HuH-7 (cell line): ENCODE measurements around the gene USP17L27.
"Not testable (repeated sequence)": the region's sequence is repeated elsewhere in the genome, so short reads cannot be mapped to it uniquely, and the experiment has no call there.

ENCODE experiments used
- DNase-seq: peaks from one replicate; pipeline ENCODE4 v3.0.0; 2011; ENCODE audit warnings: low spot score

Gene USP17L27, protein sequence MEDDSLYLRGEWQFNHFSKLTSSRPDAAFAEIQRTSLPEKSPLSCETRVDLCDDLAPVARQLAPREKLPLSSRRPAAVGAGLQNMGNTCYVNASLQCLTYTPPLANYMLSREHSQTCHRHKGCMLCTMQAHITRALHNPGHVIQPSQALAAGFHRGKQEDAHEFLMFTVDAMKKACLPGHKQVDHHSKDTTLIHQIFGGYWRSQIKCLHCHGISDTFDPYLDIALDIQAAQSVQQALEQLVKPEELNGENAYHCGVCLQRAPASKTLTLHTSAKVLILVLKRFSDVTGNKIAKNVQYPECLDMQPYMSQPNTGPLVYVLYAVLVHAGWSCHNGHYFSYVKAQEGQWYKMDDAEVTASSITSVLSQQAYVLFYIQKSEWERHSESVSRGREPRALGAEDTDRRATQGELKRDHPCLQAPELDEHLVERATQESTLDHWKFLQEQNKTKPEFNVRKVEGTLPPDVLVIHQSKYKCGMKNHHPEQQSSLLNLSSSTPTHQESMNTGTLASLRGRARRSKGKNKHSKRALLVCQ

DNA sequence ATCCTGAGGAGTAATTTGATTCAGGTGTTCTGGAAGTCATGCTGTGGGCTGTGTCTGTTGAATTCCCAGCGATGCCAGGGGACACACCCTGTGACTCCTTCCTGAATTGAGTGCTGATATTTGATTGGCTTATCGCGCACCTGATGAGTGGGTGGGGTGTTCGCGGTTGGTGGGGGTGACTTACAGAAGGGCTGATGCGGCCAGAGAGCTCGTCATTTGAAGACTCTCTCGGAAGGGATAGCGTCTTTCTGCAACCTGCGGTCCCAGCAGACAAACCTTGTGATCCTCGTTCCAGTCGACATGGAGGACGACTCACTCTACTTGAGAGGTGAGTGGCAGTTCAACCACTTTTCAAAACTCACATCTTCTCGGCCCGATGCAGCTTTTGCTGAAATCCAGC lies at the start of gene USP17L27:
USP17L27 (plus strand) TSS at position 301 of the 400 bp plus-strand sequence; CDS start at position 301, 0 bp downstream.
- not testable (repeated sequence) for DNase-seq

DNA sequence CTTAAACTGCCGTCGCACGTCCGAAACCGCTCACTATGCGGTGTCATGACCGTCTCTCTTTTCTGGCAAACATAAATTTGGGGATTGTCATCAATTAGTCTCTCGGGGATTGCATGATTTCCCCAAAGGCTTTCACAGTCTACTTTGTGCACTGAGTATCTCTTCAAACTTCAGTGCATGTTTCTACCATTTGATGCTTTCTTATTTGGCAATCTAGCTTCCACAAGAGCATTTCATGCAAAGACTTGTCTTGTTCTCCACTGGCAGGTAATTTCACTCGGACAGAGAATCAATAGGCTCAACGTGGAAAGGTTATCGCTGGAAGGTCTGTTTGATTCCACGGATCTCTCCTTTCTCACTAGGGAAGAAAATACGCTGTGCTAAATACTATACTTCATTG lies 19.8 kb upstream of the USP17L27 start:
- DNase-seq, result not testable (repeated sequence)

DNA sequence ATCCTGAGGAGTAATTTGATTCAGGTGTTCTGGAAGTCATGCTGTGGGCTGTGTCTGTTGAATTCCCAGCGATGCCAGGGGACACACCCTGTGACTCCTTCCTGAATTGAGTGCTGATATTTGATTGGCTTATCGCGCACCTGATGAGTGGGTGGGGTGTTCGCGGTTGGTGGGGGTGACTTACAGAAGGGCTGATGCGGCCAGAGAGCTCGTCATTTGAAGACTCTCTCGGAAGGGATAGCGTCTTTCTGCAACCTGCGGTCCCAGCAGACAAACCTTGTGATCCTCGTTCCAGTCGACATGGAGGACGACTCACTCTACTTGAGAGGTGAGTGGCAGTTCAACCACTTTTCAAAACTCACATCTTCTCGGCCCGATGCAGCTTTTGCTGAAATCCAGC lies 19.1 kb upstream of the USP17L27 start, which contains the start of gene USP17L24:
USP17L24 (plus strand) TSS at position 301 of the 400 bp plus-strand sequence; CDS start at position 301, 0 bp downstream.
- DNase-seq, result not testable (repeated sequence)

DNA sequence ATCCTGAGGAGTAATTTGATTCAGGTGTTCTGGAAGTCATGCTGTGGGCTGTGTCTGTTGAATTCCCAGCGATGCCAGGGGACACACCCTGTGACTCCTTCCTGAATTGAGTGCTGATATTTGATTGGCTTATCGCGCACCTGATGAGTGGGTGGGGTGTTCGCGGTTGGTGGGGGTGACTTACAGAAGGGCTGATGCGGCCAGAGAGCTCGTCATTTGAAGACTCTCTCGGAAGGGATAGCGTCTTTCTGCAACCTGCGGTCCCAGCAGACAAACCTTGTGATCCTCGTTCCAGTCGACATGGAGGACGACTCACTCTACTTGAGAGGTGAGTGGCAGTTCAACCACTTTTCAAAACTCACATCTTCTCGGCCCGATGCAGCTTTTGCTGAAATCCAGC lies 14.3 kb upstream of the USP17L27 start, which contains the start of gene USP17L25:
USP17L25 (plus strand) TSS at position 301 of the 400 bp plus-strand sequence; CDS start at position 301, 0 bp downstream.
- not testable (repeated sequence) for DNase-seq

- not testable (repeated sequence) for DNase-seq
Observed at GRCh38 chr4:9334358-9334757, 9.6 kb upstream of the USP17L27 start, which contains the start of gene USP17L26. TSS of gene USP17L26 (plus strand) at chr4:9334658. CDS start at chr4:9334658, 0 bp downstream.

- DNase-seq, result not testable (repeated sequence)
Observed at GRCh38 chr4:9339103-9339502, 4.8 kb upstream of the USP17L27 start, which contains the start of gene USP17L5. TSS of gene USP17L5 (plus strand) at chr4:9339403. CDS start at chr4:9339403, 0 bp downstream.

DNA sequence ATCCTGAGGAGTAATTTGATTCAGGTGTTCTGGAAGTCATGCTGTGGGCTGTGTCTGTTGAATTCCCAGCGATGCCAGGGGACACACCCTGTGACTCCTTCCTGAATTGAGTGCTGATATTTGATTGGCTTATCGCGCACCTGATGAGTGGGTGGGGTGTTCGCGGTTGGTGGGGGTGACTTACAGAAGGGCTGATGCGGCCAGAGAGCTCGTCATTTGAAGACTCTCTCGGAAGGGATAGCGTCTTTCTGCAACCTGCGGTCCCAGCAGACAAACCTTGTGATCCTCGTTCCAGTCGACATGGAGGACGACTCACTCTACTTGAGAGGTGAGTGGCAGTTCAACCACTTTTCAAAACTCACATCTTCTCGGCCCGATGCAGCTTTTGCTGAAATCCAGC lies 4.6 kb downstream of the USP17L27 start, which contains the start of gene USP17L28:
USP17L28 (plus strand) TSS at position 301 of the 400 bp plus-strand sequence; CDS start at position 301, 0 bp downstream.
- not testable (repeated sequence) for DNase-seq

- not testable (repeated sequence) for DNase-seq
Observed at GRCh38 chr4:9350866-9351265, 6.9 kb downstream of the USP17L27 start.

DNA sequence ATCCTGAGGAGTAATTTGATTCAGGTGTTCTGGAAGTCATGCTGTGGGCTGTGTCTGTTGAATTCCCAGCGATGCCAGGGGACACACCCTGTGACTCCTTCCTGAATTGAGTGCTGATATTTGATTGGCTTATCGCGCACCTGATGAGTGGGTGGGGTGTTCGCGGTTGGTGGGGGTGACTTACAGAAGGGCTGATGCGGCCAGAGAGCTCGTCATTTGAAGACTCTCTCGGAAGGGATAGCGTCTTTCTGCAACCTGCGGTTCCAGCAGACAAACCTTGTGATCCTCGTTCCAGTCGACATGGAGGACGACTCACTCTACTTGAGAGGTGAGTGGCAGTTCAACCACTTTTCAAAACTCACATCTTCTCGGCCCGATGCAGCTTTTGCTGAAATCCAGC lies 9.4 kb downstream of the USP17L27 start, which contains the start of gene USP17L29:
USP17L29 (plus strand) TSS at position 301 of the 400 bp plus-strand sequence; CDS start at position 301, 0 bp downstream.
- DNase-seq, result not testable (repeated sequence)

DNA sequence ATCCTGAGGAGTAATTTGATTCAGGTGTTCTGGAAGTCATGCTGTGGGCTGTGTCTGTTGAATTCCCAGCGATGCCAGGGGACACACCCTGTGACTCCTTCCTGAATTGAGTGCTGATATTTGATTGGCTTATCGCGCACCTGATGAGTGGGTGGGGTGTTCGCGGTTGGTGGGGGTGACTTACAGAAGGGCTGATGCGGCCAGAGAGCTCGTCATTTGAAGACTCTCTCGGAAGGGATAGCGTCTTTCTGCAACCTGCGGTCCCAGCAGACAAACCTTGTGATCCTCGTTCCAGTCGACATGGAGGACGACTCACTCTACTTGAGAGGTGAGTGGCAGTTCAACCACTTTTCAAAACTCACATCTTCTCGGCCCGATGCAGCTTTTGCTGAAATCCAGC lies 18.9 kb downstream of the USP17L27 start, which contains the start of gene USP17L30:
USP17L30 (plus strand) TSS at position 301 of the 400 bp plus-strand sequence; CDS start at position 301, 0 bp downstream.
- not testable (repeated sequence) for DNase-seq

DNA sequence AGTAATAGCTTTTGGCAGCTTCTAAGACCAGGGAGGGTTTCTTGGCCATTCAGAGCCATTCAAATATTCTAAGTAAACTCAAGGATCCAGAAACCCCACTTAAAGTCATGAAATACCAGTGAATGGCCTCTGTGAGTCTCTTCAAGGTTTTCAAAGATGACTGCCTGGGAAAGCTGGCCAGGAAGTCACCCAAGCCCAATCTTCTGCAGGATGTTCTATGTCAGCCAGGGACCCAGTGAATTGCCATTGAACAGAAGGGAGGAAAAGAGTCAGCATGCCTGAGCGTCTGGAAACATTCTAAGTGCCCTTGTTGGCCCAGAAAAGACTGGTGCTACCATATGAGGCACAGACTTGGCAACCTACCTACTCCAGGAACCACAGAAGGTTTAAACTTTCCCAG lies 35.9 kb downstream of the USP17L27 start:
- DNase-seq, result not testable (repeated sequence)

DNA sequence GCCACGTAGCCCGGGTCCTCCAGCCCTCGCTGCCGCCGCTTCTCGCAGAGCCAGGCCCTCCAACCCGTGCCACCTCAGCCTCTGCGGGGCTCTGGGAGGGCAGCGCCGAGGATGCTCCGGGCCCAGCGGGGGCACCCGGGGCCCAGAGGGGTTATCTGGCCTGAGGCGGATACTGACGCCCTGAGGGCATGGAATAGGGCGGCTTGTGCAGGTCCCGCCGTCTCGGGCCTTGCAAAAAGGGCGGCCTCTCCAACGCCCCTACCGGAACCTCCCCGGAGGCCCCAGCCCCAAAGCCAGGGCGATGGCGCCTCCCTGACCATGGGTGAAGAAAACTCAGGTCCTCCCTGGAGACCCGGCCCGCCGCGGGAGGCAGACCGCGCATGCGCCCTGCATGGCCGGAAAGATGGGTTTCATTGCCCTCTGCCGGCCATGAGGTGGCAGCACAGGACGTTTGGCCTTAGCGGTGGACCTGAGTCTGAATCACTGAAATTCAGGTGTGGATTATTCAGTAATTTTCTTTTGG lies 37.1 kb downstream of the USP17L27 start:
- peak; percentile 1 for DNase-seq

- no peak for DNase-seq
Observed at GRCh38 chr4:9384126-9384525, 40.2 kb downstream of the USP17L27 start.

GRCh38 chr4:9389001-9389400 lies 45.1 kb downstream of the USP17L27 start:
- not testable (repeated sequence) for DNase-seq
